A673 (cell line): ENCODE results near the gene CTSC. TPM values are rescaled to one million over a fixed set of nuclear protein-coding genes. Genes with fewer than 3 reads are reported as not detected.

Experiments used
- BruUV-seq: library from RNA; stranded (reverse); fragments of 400-500 nt; replicated peaks from 2 replicates; lab custom pipeline; 2021; lab: Mats Ljungman, UMichigan
- CTCF ChIA-PET: fragments of 300-600 bp; sonication (Branson Sonifier 250); formaldehyde crosslinking; loops from one replicate; lab custom pipeline; 2022; ENCODE audit warnings: antibody characterized with exemption; lab: Charles Lee
- POLR2A ChIA-PET: fragments of 300-600 bp; sonication (Branson Sonifier 250); formaldehyde crosslinking; loops from one replicate; lab custom pipeline; 2022; ENCODE audit warnings: antibody characterized with exemption; ENCODE audit not compliant: low non-redundant PET; lab: Charles Lee
- DNase-seq: peaks from one replicate; pipeline ENCODE4 v3.0.0-alpha.2; 2015; ENCODE audit warnings: low spot score
- H3K27ac ChIP-seq: fragments of 200-600 bp; sonication (generic); 2 replicates; pipeline ENCODE4 v1.5.1; 2016; ENCODE audit warnings: mixed run types, low read depth, mild to moderate bottlenecking, mixed read lengths, antibody characterized with exemption, low read length; ENCODE audit not compliant: poor library complexity, severe bottlenecking
- H3K27me3 ChIP-seq: fragments of 200-600 bp; sonication (generic); replicated peaks from 2 replicates; pipeline ENCODE4 v1.6.1; 2017; ENCODE audit warnings: mixed run types, low read depth, mild to moderate bottlenecking, mixed read lengths, antibody characterized with exemption, low read length; ENCODE audit not compliant: insufficient read depth, poor library complexity
- H3K36me3 ChIP-seq: fragments of 200-600 bp; sonication (generic); 2 replicates; pipeline ENCODE4 v1.6.1; 2016; ENCODE audit warnings: mixed run types, mild to moderate bottlenecking, mixed read lengths, antibody characterized with exemption, low read length; ENCODE audit not compliant: insufficient read depth, poor library complexity, severe bottlenecking
- H3K4me1 ChIP-seq: fragments of 200-600 bp; sonication (generic); 2 replicates; pipeline ENCODE4 v1.6.1; 2017; ENCODE audit warnings: mixed run types, mild to moderate bottlenecking, mixed read lengths, antibody characterized with exemption, low read length; ENCODE audit not compliant: insufficient read depth, poor library complexity, severe bottlenecking
- H3K4me3 ChIP-seq: fragments of 200-600 bp; sonication (generic); 2 replicates; pipeline ENCODE4 v1.5.1; 2016; ENCODE audit warnings: low read depth, mixed run types, mild to moderate bottlenecking, mixed read lengths, low read length; ENCODE audit not compliant: poor library complexity, severe bottlenecking
- H3K9me3 ChIP-seq: fragments of 200-600 bp; sonication (generic); 2 replicates; pipeline ENCODE4 v1.6.1; 2016; ENCODE audit warnings: mixed run types, low read depth, mild to moderate bottlenecking, mixed read lengths, antibody characterized with exemption, low read length; ENCODE audit not compliant: poor library complexity, severe bottlenecking
- EZH2 ChIP-seq: fragments of 200-600 bp; sonication (generic); IDR thresholded peaks from 2 replicates; pipeline ENCODE4 v1.6.1; 2017; ENCODE audit warnings: borderline replicate concordance, low read depth, mild to moderate bottlenecking, mixed read lengths, antibody characterized with exemption, low read length; ENCODE audit not compliant: poor library complexity, severe bottlenecking
- intact Hi-C: fragments of 100-400 bp; cut with micrococcal nuclease; formaldehyde crosslinking; loops from one replicate; pipeline ENCODE4 v1.10.0; 2022; ENCODE audit not compliant: unreplicated experiment
- total RNA-seq: library from RNA; stranded (reverse); gene quantifications from 2 replicates; pipeline ENCODE4 v1.2.3, GENCODE V29; 2021
- TF ChIP-seq, protein P1 (sequence below): fragments of 300-800, 200-600 bp; sonication (generic); conservative IDR thresholded peaks from 2 replicates; pipeline ENCODE4 v1.5.1; 2017; ENCODE audit warnings: low read depth, mild to moderate bottlenecking, antibody characterized with exemption, low read length, moderate library complexity, mixed read lengths

CTSC gene
- total RNA-seq, 1 experiment from 2014 or later = 116 TPM

DNA sequence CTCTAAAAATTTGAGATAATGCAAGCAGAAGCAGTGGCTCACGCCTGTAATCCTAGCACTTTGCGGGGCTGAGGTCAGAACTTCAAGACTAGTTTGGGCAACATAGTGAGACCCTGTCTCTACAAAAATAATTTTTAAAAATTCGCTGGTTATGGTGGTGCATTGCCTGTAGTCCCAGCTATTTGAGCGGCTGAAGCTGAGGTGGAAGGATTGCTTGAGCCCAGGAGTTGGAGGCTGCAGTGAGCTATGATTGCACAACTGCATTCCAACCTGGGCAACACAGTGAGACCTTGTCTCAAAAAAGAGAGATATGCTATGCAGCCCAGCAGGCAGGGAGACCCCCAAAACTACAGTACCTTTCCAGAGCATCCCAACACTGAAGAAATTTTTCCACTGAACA is 2.3 kb downstream of the CTSC start:
- Histone ChIP-seq H3K4me3 (no peak overlapping the region), H3K36me3 (peaks cover 30% of the 10 kb centered on the region), H3K27me3 (no peaks in the 10 kb centered on the region), H3K4me1 (peaks cover 7% of the 10 kb centered on the region), H3K9me3 (no peaks in the 10 kb centered on the region), H3K27ac (no peak overlapping the region)
- DNase-seq = no peak
- intact Hi-C loops = no loop called here
- CTCF ChIA-PET = no interaction called here
- no TSS peak for BruUV-seq
- POLR2A ChIA-PET = no interaction called here
- no peak for TF ChIP-seq EZH2

DNA sequence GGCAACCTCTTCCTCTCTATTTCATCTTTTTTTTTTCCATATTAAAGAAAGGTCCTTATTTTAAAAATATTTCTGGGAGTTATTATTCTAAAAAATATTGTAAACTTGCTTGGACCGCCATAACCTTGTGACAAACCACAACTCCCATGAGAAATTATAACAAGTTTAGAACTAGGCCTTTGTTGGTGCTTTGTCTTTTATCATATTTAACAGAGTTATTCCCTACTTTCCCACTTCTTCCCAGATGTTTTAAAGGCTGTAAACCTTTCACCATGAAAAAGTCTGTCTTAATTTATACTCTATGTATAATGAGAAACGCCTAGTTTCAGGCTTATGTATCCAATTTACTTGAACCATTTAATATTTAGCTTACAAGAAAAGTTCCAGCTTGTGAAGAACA is 3.7 kb downstream of the CTSC start:
- Histone ChIP-seq H3K36me3 (peaks cover 30% of the 10 kb centered on the region), H3K4me3 (no peak overlapping the region), H3K9me3 (no peaks in the 10 kb centered on the region), H3K27ac (no peak overlapping the region), H3K4me1 (peaks cover 12% of the 10 kb centered on the region), H3K27me3 (no peaks in the 10 kb centered on the region)
- DNase-seq = no peak
- POLR2A ChIA-PET = no interaction called here
- CTCF ChIA-PET = no interaction called here
- TF ChIP-seq, protein P1, sequence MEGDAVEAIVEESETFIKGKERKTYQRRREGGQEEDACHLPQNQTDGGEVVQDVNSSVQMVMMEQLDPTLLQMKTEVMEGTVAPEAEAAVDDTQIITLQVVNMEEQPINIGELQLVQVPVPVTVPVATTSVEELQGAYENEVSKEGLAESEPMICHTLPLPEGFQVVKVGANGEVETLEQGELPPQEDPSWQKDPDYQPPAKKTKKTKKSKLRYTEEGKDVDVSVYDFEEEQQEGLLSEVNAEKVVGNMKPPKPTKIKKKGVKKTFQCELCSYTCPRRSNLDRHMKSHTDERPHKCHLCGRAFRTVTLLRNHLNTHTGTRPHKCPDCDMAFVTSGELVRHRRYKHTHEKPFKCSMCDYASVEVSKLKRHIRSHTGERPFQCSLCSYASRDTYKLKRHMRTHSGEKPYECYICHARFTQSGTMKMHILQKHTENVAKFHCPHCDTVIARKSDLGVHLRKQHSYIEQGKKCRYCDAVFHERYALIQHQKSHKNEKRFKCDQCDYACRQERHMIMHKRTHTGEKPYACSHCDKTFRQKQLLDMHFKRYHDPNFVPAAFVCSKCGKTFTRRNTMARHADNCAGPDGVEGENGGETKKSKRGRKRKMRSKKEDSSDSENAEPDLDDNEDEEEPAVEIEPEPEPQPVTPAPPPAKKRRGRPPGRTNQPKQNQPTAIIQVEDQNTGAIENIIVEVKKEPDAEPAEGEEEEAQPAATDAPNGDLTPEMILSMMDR = no peak
- TF ChIP-seq EZH2 = no peak
- intact Hi-C loops = no loop called here
- BruUV-seq = no TSS peak

DNA sequence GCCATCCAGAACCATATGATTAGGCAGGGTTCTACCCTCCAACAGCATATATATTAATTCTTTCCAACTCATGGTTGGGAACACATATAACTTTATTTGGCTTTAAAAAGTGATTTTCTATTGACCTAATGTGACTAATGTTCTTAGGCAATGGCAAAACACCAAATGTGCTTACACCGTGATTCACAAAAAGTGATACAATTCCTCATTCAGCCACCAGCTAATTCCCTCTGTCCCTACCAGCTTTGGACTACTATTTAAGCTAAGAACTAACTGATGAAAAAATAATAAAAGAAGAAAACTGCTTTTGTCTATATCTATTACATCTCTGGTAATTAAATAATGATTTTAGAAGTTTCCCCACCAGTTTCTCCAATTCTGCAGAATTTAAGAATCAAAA is 4.7 kb downstream of the CTSC start:
- no peaks in the 10 kb centered on the region for H3K27me3 ChIP-seq
- peaks cover 13% of the 10 kb centered on the region for H3K4me1 ChIP-seq
- no peaks in the 10 kb centered on the region for H3K9me3 ChIP-seq
- H3K4me3 ChIP-seq = no peak overlapping the region
- no peak overlapping the region for H3K27ac ChIP-seq
- H3K36me3 ChIP-seq = peaks cover 30% of the 10 kb centered on the region
- intact Hi-C loops = no loop called here
- BruUV-seq = no TSS peak
- no peak for DNase-seq
- ChIA-PET POLR2A (no interaction called here), CTCF (no interaction called here)
- TF ChIP-seq EZH2 = no peak
- TF ChIP-seq, protein P1 = no peak

DNA sequence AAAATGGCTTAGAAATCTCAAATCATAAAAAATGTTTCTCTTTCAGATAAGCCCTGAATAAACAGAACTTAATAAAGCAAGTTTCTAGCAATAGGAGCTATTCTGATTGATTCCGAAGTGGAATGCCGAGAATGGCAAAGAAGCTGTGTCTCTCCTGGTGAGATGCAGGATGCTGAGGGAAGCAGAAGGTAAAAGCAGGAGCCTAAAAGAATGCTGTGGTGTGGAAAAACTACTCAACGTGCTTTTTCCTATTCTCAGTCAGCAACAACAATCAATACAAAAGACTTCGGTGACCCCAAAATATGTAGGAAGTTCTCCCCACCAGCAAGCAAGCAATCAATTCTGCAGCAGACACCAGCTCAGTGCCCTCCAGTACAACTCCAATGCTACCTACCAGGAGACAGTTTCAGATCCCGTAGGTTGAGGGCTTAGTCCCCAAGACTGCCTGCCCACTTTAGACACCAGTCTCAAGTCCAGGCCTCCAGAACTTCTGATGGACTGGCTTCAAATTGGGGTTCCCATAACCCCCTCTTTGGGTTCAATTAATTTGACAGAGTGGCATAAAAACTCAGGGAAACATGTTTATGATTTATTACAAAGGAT is 6.6 kb downstream of the CTSC start:
- POLR2A ChIA-PET = no interaction called here
- CTCF ChIA-PET = no interaction called here
- BruUV-seq = no TSS peak
- H3K4me3 ChIP-seq = no peak overlapping the region
- H3K27ac ChIP-seq = no peak overlapping the region
- TF ChIP-seq, protein P1 = no peak
- no peak for TF ChIP-seq EZH2
- H3K27me3 ChIP-seq = no peaks in the 10 kb centered on the region
- H3K9me3 ChIP-seq = no peaks in the 10 kb centered on the region
- DNase-seq = no peak
- intact Hi-C loops = no loop called here
- H3K36me3 ChIP-seq = peaks cover 30% of the 10 kb centered on the region
- peaks cover 31% of the 10 kb centered on the region for H3K4me1 ChIP-seq
